SU-DHL-6 (cell line): ENCODE measurements around the gene MS4A13.

ENCODE experiments used
- EZH2phosphoT487 ChIP-seq: fragments of 200-600 bp; sonication (generic), shearing (Covaris generic); conservative IDR thresholded peaks from 2 replicates; pipeline ENCODE4 v1.6.1; 2018; ENCODE audit warnings: mild to moderate bottlenecking, antibody characterized with exemption, low read length, moderate library complexity, mixed read lengths
- TF ChIP-seq, protein P1 (sequence below): fragments of 200-600 bp; sonication (generic); IDR thresholded peaks from one replicate; pipeline ENCODE4 v1.5.1; 2017; ENCODE audit warnings: antibody characterized with exemption, mild to moderate bottlenecking, low read length, moderate library complexity; ENCODE audit not compliant: insufficient read depth, poor library complexity, severe bottlenecking

DNA sequence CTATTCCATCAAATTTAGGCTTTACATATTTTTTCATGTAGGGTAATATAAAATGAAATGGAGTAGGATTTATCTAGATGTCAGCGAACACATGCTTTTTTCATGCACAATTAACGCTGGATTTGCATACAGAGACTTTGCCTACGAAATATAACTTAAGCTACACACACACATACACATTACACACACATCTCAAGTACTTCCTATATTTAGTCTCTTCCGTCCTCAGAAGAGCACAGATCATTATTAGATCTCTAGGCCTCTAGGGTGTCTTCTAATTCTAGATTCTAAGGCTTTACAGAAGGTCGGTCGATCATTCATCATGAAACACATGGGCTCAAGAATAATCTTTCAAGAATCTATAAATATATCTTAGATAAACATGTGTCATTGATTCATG is 3.8 kb upstream of the MS4A13 start:
- TF ChIP-seq, protein P1, sequence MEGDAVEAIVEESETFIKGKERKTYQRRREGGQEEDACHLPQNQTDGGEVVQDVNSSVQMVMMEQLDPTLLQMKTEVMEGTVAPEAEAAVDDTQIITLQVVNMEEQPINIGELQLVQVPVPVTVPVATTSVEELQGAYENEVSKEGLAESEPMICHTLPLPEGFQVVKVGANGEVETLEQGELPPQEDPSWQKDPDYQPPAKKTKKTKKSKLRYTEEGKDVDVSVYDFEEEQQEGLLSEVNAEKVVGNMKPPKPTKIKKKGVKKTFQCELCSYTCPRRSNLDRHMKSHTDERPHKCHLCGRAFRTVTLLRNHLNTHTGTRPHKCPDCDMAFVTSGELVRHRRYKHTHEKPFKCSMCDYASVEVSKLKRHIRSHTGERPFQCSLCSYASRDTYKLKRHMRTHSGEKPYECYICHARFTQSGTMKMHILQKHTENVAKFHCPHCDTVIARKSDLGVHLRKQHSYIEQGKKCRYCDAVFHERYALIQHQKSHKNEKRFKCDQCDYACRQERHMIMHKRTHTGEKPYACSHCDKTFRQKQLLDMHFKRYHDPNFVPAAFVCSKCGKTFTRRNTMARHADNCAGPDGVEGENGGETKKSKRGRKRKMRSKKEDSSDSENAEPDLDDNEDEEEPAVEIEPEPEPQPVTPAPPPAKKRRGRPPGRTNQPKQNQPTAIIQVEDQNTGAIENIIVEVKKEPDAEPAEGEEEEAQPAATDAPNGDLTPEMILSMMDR: no peak
- TF ChIP-seq EZH2phosphoT487: no peak
